Activated CD4-positive, alpha-beta T cell treated with anti-CD3 and anti-CD28 coated beads for 36 hours (primary cell): ENCODE results near the gene LRMDA. TPM values are rescaled to one million over a fixed set of nuclear protein-coding genes. Genes with fewer than 3 reads are reported as not detected.

Experiments
- ATAC-seq: fragments of 200-7000 bp; cut with Tn5 transposase; one replicate; pipeline ENCODE4 v1.10.0; 2021; ENCODE audit warnings: mild to moderate bottlenecking, moderate library complexity
- CTCF ChIA-PET: fragments of 350-600 bp; sonication (Branson Sonifier 250); formaldehyde crosslinking; loops from one replicate; lab custom pipeline; 2021; ENCODE audit warnings: antibody characterized with exemption; lab: Charles Lee
- POLR2A ChIA-PET: fragments of 350-600 bp; sonication (Branson Sonifier 250); formaldehyde crosslinking; loops from one replicate; lab custom pipeline; 2021; ENCODE audit warnings: antibody characterized with exemption, inconsistent platforms; lab: Charles Lee
- DNase-seq: peaks from one replicate; pipeline ENCODE4 v3.0.0-alpha.2; 2020
- H3K27ac Mint-ChIP-seq: one replicate; pipeline ENCODE4 v1.8.0; 2021; ENCODE audit warnings: mixed read lengths
- H3K27me3 Mint-ChIP-seq: one replicate; pipeline ENCODE4 v1.8.0; 2021; ENCODE audit warnings: mixed read lengths
- H3K36me3 Mint-ChIP-seq: one replicate; pipeline ENCODE4 v1.8.0; 2021; ENCODE audit warnings: low read depth, mixed read lengths
- H3K4me1 Mint-ChIP-seq: one replicate; pipeline ENCODE4 v1.8.0; 2021; ENCODE audit warnings: mixed read lengths
- H3K4me3 Mint-ChIP-seq: one replicate; pipeline ENCODE4 v1.8.0; 2021; ENCODE audit warnings: mild to moderate bottlenecking, moderate library complexity, mixed read lengths
- H3K9me3 Mint-ChIP-seq: one replicate; pipeline ENCODE4 v1.8.0; 2021; ENCODE audit warnings: low read depth, mixed read lengths
- intact Hi-C, 2 experiments: fragments of 100-400 bp; cut with DNase I in 1 of 2; cut with micrococcal nuclease in 1 of 2; formaldehyde crosslinking; loops; one replicate each; pipeline versions ENCODE4 v1.14.2 to v1.15.1; 2022 to 2024; cut with DNase I, micrococcal nuclease
- total RNA-seq, 2 experiments: library from RNA; stranded (reverse); gene quantifications; one replicate each; pipeline ENCODE4 v1.2.3, GENCODE V29; 2021

The LRMDA gene
- total RNA-seq, 2 experiments from 2014 or later = not detected

DNA sequence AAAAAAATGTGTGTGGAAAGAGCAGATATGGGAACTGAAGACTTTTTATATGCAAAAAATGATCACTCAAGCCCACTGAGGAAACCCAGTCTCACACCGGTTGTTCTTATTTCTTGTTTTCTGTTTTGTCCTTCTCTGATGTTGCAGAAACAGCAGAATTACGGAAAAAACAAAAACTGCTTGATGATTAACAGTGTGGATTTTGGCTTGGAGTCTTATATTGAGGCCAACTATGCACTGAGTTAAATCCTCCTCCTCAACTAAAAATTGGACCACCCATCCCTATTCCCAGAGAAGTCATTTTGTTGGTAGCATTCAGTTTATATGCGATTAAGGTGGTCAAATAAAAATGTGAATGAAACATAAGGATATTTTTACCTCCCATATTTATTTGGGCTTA lies 246.1 kb downstream of the LRMDA start:
- intact Hi-C loops = no loop called here
- Mint-ChIP-seq H3K27me3 (peaks cover 8% of the 10 kb centered on the region), H3K9me3 (no peaks in the 10 kb centered on the region), H3K4me1 (no peaks in the 10 kb centered on the region), H3K27ac (no peak overlapping the region), H3K36me3 (no peaks in the 10 kb centered on the region), H3K4me3 (no peak overlapping the region)
- no peak for DNase-seq
- ChIA-PET POLR2A (no interaction called here), CTCF (no interaction called here)
- ATAC-seq = no peak

DNA sequence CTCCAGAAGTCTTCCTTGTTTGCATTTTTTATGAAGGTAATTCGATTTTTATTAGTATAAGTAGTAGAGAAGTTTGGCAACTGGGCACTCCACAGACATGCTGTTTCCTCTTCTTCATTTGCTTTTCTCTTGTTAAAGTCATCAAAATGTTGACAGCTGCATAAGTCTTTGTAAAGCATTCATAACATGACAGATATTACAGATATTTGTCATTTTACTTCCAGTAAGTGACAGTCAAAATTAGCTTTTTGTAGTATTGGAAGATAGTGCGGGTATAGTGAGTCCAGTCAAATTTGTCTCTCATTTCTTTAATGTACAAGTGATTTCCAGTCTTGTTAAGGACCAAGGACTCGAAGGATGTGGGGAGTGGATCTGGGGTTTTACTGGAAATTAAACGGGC lies 247.1 kb downstream of the LRMDA start:
- H3K27me3 Mint-ChIP-seq = peaks cover 7% of the 10 kb centered on the region
- H3K9me3 Mint-ChIP-seq = no peaks in the 10 kb centered on the region
- H3K4me3 Mint-ChIP-seq = no peak overlapping the region
- H3K27ac Mint-ChIP-seq = no peak overlapping the region
- intact Hi-C loops = no loop called here
- no peak for DNase-seq
- CTCF ChIA-PET = no interaction called here
- ATAC-seq = no peak
- no peaks in the 10 kb centered on the region for H3K36me3 Mint-ChIP-seq
- POLR2A ChIA-PET = no interaction called here
- no peaks in the 10 kb centered on the region for H3K4me1 Mint-ChIP-seq

DNA sequence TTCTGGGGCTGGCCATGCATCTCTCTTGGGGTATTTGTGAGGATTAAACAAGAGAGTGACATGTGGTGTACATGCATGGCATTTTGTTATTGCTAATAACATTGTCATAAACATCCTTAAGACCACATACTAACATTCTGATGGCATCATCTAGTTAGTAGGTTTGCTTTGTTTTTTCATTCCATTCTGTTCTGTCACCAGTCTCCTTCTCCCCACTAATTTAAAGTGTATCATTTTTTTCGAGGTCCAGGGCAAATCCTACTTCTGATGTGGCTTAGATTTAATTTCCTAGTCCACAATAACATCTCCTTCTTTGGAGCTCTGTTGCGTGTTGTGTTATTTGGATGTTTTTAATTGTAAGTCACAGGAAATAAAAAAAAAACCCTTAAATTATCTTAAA lies 248.1 kb downstream of the LRMDA start:
- peaks cover 4% of the 10 kb centered on the region for H3K27me3 Mint-ChIP-seq
- H3K36me3 Mint-ChIP-seq = no peaks in the 10 kb centered on the region
- POLR2A ChIA-PET = no interaction called here
- intact Hi-C loops = no loop called here
- H3K4me3 Mint-ChIP-seq = no peak overlapping the region
- ATAC-seq (no peak), DNase-seq (no peak)
- H3K27ac Mint-ChIP-seq = no peak overlapping the region
- H3K9me3 Mint-ChIP-seq = no peaks in the 10 kb centered on the region
- CTCF ChIA-PET = no interaction called here
- no peaks in the 10 kb centered on the region for H3K4me1 Mint-ChIP-seq

DNA sequence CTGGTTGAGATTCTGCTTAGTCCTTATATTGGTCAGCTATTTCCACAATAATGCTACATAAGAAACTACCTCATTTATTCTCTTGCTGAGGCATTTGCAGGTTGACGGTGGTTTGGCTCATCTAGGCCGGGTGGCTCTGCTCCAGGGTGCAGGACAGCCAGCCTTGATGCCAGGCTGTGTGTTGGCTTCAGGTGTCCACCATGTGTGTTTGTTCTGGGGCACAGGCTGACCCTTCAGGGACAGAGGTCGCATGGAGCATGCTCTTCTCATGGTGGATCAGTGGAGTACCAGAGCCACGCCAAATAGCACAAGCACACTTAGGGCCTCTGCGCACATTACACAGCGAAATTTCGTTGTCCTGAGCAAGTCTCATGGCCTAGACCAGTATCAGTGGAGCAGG lies 249.9 kb downstream of the LRMDA start:
- ChIA-PET POLR2A (no interaction called here), CTCF (no interaction called here)
- intact Hi-C loops = no loop called here
- peaks cover 2% of the 10 kb centered on the region for H3K27me3 Mint-ChIP-seq
- DNase-seq = no peak
- H3K4me3 Mint-ChIP-seq = no peak overlapping the region
- H3K4me1 Mint-ChIP-seq = no peaks in the 10 kb centered on the region
- no peaks in the 10 kb centered on the region for H3K36me3 Mint-ChIP-seq
- H3K27ac Mint-ChIP-seq = no peak overlapping the region
- no peak for ATAC-seq
- no peaks in the 10 kb centered on the region for H3K9me3 Mint-ChIP-seq

DNA sequence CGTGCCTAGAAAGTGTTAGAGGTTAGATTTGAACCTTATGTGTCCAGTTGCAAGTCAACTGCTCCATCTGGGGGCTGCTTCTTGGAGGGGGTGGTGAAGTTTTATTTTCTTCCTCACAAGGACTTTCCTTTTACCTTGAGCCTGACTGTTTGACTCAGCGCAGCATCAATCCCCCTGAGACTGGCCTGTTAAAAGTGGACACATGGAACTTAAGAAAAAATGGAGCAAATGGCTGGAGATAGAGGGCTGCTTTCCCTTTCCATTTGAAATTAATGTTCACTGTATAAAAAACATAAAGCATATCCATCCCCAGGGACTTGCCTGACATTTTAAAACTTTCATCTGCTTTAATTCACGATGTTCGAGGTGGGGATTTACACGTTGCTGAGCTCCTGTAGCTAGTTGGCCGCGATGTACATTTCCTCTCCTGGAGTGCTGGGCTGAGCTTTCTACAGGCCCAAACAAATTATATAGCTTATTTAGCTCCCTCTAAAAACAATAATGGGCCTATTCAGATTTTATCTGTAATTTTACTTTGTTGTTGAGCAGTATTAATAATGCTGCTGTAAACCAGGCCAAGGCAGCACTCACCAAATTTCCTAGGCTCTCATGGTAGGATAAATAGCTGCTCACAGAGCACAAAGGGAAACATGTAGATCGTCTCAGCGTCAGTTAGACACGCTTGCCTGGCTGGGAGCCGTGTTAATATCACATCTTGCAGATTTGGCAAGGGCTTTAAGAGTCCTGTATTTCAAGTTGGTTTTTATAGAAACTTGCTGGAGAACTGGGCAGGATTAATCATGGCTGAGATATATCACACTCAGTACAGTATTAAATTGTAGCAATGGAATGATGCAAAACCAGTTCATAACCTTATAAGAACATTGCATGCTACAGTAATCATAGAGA lies 251.5 kb downstream of the LRMDA start:
- POLR2A ChIA-PET = no interaction called here
- CTCF ChIA-PET = no interaction called here
- H3K4me3 Mint-ChIP-seq = no peak overlapping the region

DNA sequence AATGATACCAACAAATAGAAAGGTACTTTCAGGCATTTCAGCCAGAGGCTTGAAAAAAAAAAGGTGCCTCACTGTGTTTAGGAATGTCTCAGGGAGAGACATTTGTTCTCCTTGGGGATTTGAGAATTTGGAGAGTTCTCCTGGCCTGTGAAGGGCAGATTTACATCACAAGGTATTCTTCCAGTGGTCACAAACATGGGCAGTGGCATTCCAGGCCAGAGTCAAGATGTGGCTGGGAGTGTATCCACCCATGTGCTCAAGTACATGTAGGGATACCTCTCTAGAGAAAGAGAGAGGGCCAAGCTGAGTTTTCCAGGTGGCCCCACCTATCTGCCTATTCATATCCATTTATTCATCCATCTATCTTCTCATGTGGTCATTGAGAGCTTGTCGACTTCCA lies 253.8 kb downstream of the LRMDA start:
- peaks cover 4% of the 10 kb centered on the region for H3K9me3 Mint-ChIP-seq
- no peaks in the 10 kb centered on the region for H3K27me3 Mint-ChIP-seq
- ChIA-PET POLR2A (no interaction called here), CTCF (no interaction called here)
- no peak for ATAC-seq
- DNase-seq = no peak
- no peaks in the 10 kb centered on the region for H3K36me3 Mint-ChIP-seq
- no peak overlapping the region for H3K27ac Mint-ChIP-seq
- no peaks in the 10 kb centered on the region for H3K4me1 Mint-ChIP-seq
- intact Hi-C loops = no loop called here
- H3K4me3 Mint-ChIP-seq = no peak overlapping the region

More for the DNA sequence above, 251.5 kb downstream of the LRMDA start:
- peaks cover 2% of the 10 kb centered on the region for H3K27me3 Mint-ChIP-seq
- intact Hi-C loops = no loop called here
- no peak overlapping the region for H3K27ac Mint-ChIP-seq
- no peaks in the 10 kb centered on the region for H3K9me3 Mint-ChIP-seq
- no peak for DNase-seq
- no peaks in the 10 kb centered on the region for H3K4me1 Mint-ChIP-seq
- no peaks in the 10 kb centered on the region for H3K36me3 Mint-ChIP-seq
- no peak for ATAC-seq

DNA sequence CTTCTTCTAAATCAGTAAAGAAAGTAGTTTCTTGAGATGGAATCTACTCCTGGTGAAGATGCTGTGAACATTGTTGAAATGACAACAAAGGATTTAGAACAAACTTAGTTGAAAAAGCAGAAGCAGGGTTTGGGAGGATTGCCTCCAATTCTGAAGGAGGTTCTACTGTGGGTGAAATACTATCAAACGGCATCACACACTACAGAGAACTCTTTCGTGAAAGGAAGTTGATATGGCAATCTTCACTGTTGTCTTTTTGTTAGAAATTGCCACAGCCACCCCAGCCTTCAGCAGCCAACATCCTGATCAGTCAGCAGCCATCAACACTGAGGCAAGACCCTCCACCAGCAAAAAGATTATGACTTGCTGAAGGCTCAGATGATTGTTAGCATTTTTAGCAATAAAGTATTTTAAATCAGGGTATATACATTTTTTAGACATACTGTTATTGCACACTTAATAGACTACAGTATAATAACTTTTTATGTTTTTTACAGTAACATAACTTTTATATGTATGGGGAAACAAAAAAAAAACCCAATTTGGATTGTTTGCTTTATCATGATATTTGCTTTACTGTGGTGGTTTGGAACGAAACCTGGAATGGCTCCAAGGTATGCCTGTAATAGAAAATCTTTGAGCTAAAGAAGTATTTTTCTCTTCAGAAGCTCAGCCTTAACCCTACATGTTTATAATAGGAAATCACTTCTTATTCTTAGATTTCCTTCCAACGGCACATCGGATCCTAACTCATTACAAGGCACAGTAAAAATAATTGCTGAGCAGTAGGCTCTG lies 257.3 kb downstream of the LRMDA start:
- intact Hi-C loops = no loop called here
- DNase-seq (no peak), ATAC-seq (no peak)
- no peak overlapping the region for H3K27ac Mint-ChIP-seq
- POLR2A ChIA-PET = no interaction called here
- H3K4me3 Mint-ChIP-seq = no peak overlapping the region
- peaks cover 4% of the 10 kb centered on the region for H3K9me3 Mint-ChIP-seq
- H3K36me3 Mint-ChIP-seq = no peaks in the 10 kb centered on the region
- CTCF ChIA-PET = no interaction called here
- H3K4me1 Mint-ChIP-seq = no peaks in the 10 kb centered on the region
- peaks cover 3% of the 10 kb centered on the region for H3K27me3 Mint-ChIP-seq

DNA sequence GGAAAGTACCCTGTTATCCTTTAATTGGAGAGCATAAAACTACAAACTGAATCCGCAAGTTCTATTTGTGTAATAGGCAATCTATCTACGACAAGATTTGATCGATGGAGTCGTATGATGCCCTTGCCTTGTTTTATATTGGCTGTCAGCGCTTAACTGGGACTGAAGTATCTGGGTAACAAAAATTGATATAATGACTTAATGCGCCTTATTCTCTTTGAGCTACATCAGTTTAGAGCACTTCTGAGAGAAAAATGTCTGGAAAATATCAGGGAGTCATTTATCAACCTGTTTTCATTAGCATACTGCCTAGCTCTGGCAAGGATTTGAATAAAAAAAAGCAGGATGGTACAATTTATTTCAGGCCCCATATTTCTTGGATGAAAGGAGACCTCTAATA lies 262.1 kb downstream of the LRMDA start:
- Mint-ChIP-seq H3K36me3 (no peaks in the 10 kb centered on the region), H3K9me3 (no peaks in the 10 kb centered on the region), H3K27me3 (peaks cover 5% of the 10 kb centered on the region), H3K4me1 (no peaks in the 10 kb centered on the region), H3K27ac (no peak overlapping the region), H3K4me3 (no peak overlapping the region)
- ChIA-PET POLR2A (no interaction called here), CTCF (no interaction called here)
- ATAC-seq = no peak
- intact Hi-C loops = no loop called here
- no peak for DNase-seq

DNA sequence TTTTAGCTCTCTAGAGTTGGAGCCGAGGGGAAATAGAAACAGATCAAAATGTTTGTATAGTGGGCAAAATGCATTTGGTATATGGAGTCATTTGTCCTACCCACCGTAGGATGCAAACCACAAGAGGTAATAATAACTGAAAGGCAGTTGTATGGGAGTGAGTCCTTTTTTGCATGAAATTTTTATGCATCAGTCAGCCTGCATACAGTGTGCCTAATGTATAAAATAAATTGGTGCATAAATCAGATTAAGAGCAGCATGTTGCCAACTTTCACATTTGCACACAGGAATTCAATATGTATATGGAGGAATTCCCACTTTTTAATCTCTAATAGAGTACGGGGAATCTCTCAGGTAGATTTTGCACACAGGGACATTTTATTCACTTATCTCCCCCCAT lies 262.8 kb downstream of the LRMDA start:
- intact Hi-C loops = no loop called here
- ChIA-PET CTCF (interaction anchor here (0.7 kb wide), 1 partner anchor 609 kb away, joined by 3 read pairs; no protein-coding TSS in a partner anchor), POLR2A (no interaction called here)
- Mint-ChIP-seq H3K27ac (no peak overlapping the region), H3K36me3 (no peaks in the 10 kb centered on the region), H3K27me3 (peaks cover 5% of the 10 kb centered on the region), H3K9me3 (no peaks in the 10 kb centered on the region), H3K4me3 (no peak overlapping the region), H3K4me1 (no peaks in the 10 kb centered on the region)
- DNase-seq (no peak), ATAC-seq (no peak)

DNA sequence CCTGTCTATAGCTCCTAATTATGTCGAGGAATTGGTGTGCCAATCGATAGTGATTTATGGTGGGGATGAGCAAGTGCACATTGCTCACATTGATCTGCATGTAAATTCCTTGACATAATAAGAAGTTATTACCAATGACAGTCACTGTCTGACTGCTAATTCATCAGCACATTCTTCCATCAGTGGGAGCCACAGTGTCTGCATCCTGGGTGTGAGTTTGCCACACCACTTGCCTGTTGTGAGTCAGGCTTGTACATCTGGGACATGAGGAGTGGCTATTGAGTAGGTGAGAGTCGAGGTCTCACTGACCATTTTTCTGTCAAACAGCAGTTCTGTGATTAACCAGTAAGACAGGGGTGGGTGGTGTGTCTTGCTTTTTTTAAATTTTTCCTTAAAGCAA lies 263.4 kb downstream of the LRMDA start:
- ChIA-PET POLR2A (no interaction called here), CTCF (interaction anchor here (0.7 kb wide), 1 partner anchor 608 kb away, joined by 3 read pairs; no protein-coding TSS in a partner anchor)
- Mint-ChIP-seq H3K4me1 (no peaks in the 10 kb centered on the region), H3K27ac (no peak overlapping the region), H3K4me3 (no peak overlapping the region), H3K9me3 (no peaks in the 10 kb centered on the region), H3K27me3 (peaks cover 5% of the 10 kb centered on the region), H3K36me3 (no peaks in the 10 kb centered on the region)
- intact Hi-C loops = no loop called here
- ATAC-seq (no peak), DNase-seq (no peak)

DNA sequence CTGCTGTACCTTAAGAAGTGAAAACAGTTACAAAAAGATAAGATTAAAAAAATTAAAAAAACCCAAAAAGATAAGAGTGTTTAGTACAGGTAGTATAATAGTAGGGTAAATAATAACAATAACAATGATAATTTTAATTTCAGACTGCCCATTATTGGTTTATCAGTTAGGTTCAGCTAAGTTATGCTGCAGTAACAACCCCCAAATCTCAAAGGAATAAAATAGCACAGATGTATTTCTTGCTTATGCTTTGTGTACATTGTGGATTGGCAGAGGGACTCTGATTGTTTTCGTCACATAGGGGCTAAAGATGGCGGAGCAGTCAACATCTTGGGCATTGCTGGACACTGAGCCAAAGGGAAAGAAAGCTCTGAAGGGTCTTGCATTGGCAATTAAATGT lies 264.6 kb downstream of the LRMDA start:
- H3K4me3 Mint-ChIP-seq = no peak overlapping the region
- H3K36me3 Mint-ChIP-seq = no peaks in the 10 kb centered on the region
- ATAC-seq = no peak
- CTCF ChIA-PET = no interaction called here
- H3K27me3 Mint-ChIP-seq = peaks cover 5% of the 10 kb centered on the region
- H3K9me3 Mint-ChIP-seq = no peaks in the 10 kb centered on the region
- no peak overlapping the region for H3K27ac Mint-ChIP-seq
- no peak for DNase-seq
- intact Hi-C loops = no loop called here
- H3K4me1 Mint-ChIP-seq = no peaks in the 10 kb centered on the region
- POLR2A ChIA-PET = no interaction called here

DNA sequence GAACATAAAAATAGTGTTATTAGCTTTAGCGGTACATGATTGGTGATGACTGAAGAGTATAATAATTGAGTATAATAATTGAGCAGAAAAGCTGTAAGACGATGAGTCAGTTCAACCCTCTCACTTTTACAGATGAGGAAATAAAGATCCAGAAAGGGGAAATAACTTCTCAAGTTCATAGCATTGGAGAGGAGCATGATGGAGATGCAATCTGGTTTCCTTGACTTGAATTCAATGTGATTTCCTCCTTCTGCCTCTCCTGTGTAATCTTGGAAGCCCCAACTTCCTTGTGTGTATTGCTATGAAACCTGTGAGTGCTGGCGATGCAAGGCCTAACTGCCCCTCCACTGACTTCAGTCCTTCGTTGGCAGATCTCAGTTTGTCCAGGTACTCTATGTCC lies 265.1 kb downstream of the LRMDA start:
- ChIA-PET POLR2A (no interaction called here), CTCF (no interaction called here)
- Mint-ChIP-seq H3K27me3 (peaks cover 5% of the 10 kb centered on the region), H3K4me3 (no peak overlapping the region), H3K9me3 (no peaks in the 10 kb centered on the region), H3K27ac (no peak overlapping the region), H3K4me1 (no peaks in the 10 kb centered on the region), H3K36me3 (no peaks in the 10 kb centered on the region)
- DNase-seq = no peak
- no peak for ATAC-seq
- intact Hi-C loops = no loop called here
